Vagina (tissue), 2 donors: ENCODE data around the gene NUP42. TPM values are rescaled to one million over a fixed set of nuclear protein-coding genes. Genes with fewer than 3 reads are reported as not detected.

Experiments
- DNase-seq, 2 donors: peaks; one replicate each; pipeline ENCODE4 v3.0.0-alpha.2; 2017; ENCODE audit errors: extremely low spot score in 2 of 2
- H3K27ac ChIP-seq: fragments of 200-600 bp; sonication (generic); one replicate; pipeline ENCODE4 v1.5.1; 2019
- H3K27me3 ChIP-seq: fragments of 200-600 bp; sonication (generic); one replicate; pipeline ENCODE4 v1.5.1; 2019
- H3K36me3 ChIP-seq, 2 donors: fragments of 200-600 bp; sonication (generic); one replicate each; pipeline ENCODE4 v1.5.1; 2017 to 2019
- H3K4me1 ChIP-seq: fragments of 200-600 bp; sonication (generic); one replicate; pipeline ENCODE4 v1.5.1; 2019
- H3K4me3 ChIP-seq, 2 donors: fragments of 200-600 bp; sonication (generic); 1 replicate in 1 of 2; 2 replicates in 1 of 2; pipeline ENCODE4 v1.5.1; 2016 to 2019
- H3K9me3 ChIP-seq: fragments of 200-600 bp; sonication (generic); one replicate; pipeline ENCODE4 v1.5.1; 2019
- POLR2A ChIP-seq, 2 donors: fragments of 450-650 bp; IDR thresholded peaks; one replicate each; pipeline ENCODE4 v1.6.1; 2017; ENCODE audit warnings: antibody characterized with exemption in 2 of 2, mild to moderate bottlenecking in 2 of 2, moderate library complexity in 2 of 2
- POLR2AphosphoS5 ChIP-seq, 2 donors: sonication (generic); formaldehyde crosslinking; IDR thresholded peaks; one replicate each; pipeline ENCODE4 v1.9.0; 2017; ENCODE audit warnings: antibody characterized with exemption in 2 of 2, mild to moderate bottlenecking in 2 of 2, low read depth in 1 of 2; ENCODE audit not compliant: insufficient read depth in 1 of 2
- intact Hi-C: fragments of 100-400 bp; cut with DNase I; formaldehyde crosslinking; loops from one replicate; pipeline ENCODE4 v1.15.1; 2023
- total RNA-seq: library from RNA; depleted of rRNA; stranded (reverse); fragments of >200 nt; gene quantifications from one replicate; pipeline ENCODE4 v1.2.3, GENCODE V29; 2016
- TF ChIP-seq, protein P1 (sequence below), 3 experiments: fragments of 450-650 bp in 2 of 3; fragments of 200-600 bp in 1 of 3; sonication (generic) in 1 of 3; IDR thresholded peaks; one replicate each; pipeline ENCODE4 v1.5.1; 2017 to 2019; ENCODE audit warnings: antibody characterized with exemption in 3 of 3, mild to moderate bottlenecking in 2 of 3, moderate library complexity in 2 of 3

The NUP42 gene
- total RNA-seq, 1 donor from 2014 or later: 27.0 TPM

DNA sequence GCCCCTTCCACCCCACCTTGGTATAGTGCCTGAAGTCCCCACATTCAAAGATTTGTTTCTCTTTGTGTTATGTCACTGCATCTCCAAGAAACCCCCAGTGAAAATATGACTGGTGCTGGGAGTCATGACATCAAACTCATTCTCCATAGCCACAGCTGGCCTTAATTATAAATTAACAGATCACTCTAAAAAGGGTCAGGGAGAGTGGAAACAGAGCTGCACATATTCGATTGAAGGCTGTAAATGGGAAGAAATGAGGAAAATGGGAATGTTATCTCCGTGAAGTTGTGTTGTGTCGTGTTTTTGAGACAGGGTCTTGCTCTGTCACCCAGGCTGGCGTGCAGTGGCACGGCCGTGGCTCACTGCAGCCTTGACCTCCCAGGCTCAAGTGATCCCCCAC is 24.2 kb upstream of the NUP42 start:
- no peak overlapping the region for H3K4me3 ChIP-seq
- no peak overlapping the region for H3K27ac ChIP-seq
- no peaks in the 10 kb centered on the region for H3K9me3 ChIP-seq
- DNase-seq: no peak
- intact Hi-C loops: no loop called here
- H3K4me1 ChIP-seq: no peaks in the 10 kb centered on the region
- H3K36me3 ChIP-seq: no peaks in the 10 kb centered on the region
- TF ChIP-seq POLR2AphosphoS5 (IDR thresholded peaks at IDR 0.05; ENCODE audit: insufficient read depth in 1 of 2, low read depth in 1 of 2) (no peak), POLR2A (IDR thresholded peaks at IDR 0.05) (no peak)
- TF ChIP-seq, protein P1, sequence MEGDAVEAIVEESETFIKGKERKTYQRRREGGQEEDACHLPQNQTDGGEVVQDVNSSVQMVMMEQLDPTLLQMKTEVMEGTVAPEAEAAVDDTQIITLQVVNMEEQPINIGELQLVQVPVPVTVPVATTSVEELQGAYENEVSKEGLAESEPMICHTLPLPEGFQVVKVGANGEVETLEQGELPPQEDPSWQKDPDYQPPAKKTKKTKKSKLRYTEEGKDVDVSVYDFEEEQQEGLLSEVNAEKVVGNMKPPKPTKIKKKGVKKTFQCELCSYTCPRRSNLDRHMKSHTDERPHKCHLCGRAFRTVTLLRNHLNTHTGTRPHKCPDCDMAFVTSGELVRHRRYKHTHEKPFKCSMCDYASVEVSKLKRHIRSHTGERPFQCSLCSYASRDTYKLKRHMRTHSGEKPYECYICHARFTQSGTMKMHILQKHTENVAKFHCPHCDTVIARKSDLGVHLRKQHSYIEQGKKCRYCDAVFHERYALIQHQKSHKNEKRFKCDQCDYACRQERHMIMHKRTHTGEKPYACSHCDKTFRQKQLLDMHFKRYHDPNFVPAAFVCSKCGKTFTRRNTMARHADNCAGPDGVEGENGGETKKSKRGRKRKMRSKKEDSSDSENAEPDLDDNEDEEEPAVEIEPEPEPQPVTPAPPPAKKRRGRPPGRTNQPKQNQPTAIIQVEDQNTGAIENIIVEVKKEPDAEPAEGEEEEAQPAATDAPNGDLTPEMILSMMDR (IDR thresholded peaks at IDR 0.05): no peak
- no peaks in the 10 kb centered on the region for H3K27me3 ChIP-seq

DNA sequence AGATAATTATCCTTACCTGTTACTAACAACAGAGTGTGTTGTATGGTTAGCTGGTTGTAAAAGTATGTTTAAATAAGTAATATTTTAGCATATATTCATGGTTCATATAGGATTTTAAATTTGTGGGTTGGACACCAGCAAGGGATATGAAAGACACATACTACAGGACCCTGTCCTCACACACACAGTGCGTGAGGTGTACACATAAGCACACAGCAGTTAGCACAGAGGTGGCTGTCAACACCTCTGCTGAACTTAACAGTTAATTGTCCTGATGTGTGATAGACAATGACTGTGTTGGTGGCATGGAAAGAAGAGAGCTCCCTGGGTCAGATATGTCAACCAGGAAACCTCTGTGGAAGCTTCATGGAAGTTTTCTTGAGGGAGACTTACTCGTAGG is 23.3 kb upstream of the NUP42 start:
- Histone ChIP-seq H3K9me3 (no peaks in the 10 kb centered on the region), H3K4me1 (no peaks in the 10 kb centered on the region), H3K4me3 (no peak overlapping the region), H3K27ac (no peak overlapping the region), H3K36me3 (no peaks in the 10 kb centered on the region), H3K27me3 (no peaks in the 10 kb centered on the region)
- no peak for TF ChIP-seq POLR2A (IDR thresholded peaks at IDR 0.05)
- no peak for TF ChIP-seq POLR2AphosphoS5 (IDR thresholded peaks at IDR 0.05; ENCODE audit: insufficient read depth in 1 of 2, low read depth in 1 of 2)
- TF ChIP-seq, protein P1 (IDR thresholded peaks at IDR 0.05): no peak
- DNase-seq: no peak
- intact Hi-C loops: no loop called here

DNA sequence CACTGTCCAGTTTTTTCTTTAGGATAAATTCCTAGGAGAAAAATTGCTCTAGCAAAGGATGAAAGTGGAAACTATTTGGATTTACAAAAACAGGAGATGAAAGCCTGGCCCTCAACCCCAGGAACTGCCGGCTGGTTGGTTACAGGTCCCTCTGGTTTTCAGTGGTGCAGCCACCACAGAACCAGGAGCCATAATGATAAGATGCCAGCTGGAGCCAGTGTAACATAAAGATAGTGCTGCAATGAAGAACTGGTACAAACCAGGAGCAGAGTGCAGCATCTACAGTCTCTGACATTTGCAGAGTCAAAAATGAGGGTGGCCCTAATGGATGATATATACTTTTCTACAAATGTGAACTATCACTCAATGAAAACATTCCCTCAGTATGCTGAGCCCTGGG is 20.4 kb upstream of the NUP42 start:
- Histone ChIP-seq H3K4me3 (no peak overlapping the region), H3K9me3 (no peaks in the 10 kb centered on the region), H3K27me3 (no peaks in the 10 kb centered on the region), H3K4me1 (no peaks in the 10 kb centered on the region), H3K27ac (no peak overlapping the region), H3K36me3 (no peaks in the 10 kb centered on the region)
- intact Hi-C loops: no loop called here
- no peak for TF ChIP-seq POLR2A (IDR thresholded peaks at IDR 0.05)
- TF ChIP-seq, protein P1 (IDR thresholded peaks at IDR 0.05): no peak
- DNase-seq: no peak

DNA sequence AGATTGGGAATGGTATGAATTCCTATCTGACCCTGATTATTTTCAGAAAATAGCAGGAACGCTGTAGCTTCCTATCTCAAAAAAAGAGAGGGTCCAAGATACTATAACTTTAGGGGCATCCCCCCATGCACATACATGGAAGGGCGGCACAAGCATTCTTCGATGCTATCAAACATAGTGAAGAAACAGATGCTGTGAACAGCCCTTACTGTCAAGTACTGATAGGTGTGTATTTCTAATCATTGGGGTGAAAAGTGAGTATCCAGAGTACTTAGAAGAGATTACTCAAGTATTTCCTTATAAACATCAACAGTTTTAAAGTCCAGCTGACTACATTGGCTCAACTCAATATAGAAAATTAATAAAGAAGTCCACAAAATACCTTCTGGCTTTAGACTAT is 17.0 kb upstream of the NUP42 start:
- Histone ChIP-seq H3K9me3 (no peaks in the 10 kb centered on the region), H3K27ac (no peak overlapping the region), H3K27me3 (no peaks in the 10 kb centered on the region), H3K4me3 (no peak overlapping the region), H3K36me3 (peaks cover 0 to 14% of the 10 kb centered on the region in 2 donors), H3K4me1 (no peaks in the 10 kb centered on the region)
- intact Hi-C loops: no loop called here
- TF ChIP-seq, protein P1 (IDR thresholded peaks at IDR 0.05): no peak
- TF ChIP-seq POLR2AphosphoS5 (IDR thresholded peaks at IDR 0.05; ENCODE audit: insufficient read depth in 1 of 2, low read depth in 1 of 2) (no peak), POLR2A (IDR thresholded peaks at IDR 0.05) (no peak)
- DNase-seq: no peak

DNA sequence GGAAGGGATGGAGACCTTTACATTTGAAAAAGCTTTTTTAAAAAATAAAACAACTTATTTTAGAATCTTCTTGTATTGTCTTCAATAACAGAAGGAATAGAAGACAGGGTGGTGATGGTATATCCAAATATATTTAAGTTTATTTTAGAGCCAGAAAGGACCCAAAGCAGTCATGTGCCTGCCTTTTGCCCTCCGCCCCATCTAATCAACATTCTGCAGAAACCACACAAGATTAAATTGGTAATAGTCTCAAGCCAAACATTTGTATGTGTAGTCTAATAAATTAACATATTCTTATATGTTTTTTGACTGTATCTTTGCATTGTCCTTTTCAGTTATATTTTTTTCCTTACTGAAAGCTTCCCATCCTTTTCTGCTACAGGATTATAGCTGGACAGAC is 16.5 kb upstream of the NUP42 start:
- DNase-seq: no peak
- H3K27me3 ChIP-seq: no peaks in the 10 kb centered on the region
- no peak overlapping the region for H3K4me3 ChIP-seq
- H3K9me3 ChIP-seq: no peaks in the 10 kb centered on the region
- H3K4me1 ChIP-seq: no peaks in the 10 kb centered on the region
- TF ChIP-seq POLR2A (IDR thresholded peaks at IDR 0.05): no peak
- no peak for TF ChIP-seq POLR2AphosphoS5 (IDR thresholded peaks at IDR 0.05; ENCODE audit: insufficient read depth in 1 of 2, low read depth in 1 of 2)
- H3K27ac ChIP-seq: no peak overlapping the region
- H3K36me3 ChIP-seq: peaks cover 0 to 14% of the 10 kb centered on the region in 2 donors
- intact Hi-C loops: no loop called here

DNA sequence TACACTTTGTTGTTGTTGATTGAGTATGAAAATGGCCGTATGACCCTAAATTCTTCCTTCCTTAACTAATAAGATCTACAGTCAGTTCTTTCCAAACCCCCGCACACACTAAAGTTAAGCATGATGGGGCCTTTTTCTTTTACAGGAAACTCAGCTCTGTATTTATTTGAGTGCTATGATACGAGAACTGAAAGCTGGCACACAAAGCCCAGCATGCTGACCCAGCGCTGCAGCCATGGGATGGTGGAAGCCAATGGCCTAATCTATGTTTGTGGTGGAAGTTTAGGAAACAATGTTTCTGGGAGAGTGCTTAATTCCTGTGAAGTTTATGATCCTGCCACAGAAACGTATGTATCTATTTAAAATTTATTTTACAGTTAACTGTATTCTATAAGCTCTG is 14.2 kb upstream of the NUP42 start:
- DNase-seq: no peak
- no peak overlapping the region for H3K4me3 ChIP-seq
- no peaks in the 10 kb centered on the region for H3K4me1 ChIP-seq
- intact Hi-C loops: no loop called here
- H3K36me3 ChIP-seq: peaks cover 0 to 14% of the 10 kb centered on the region in 2 donors
- H3K9me3 ChIP-seq: no peaks in the 10 kb centered on the region
- no peak overlapping the region for H3K27ac ChIP-seq
- no peak for TF ChIP-seq POLR2A (IDR thresholded peaks at IDR 0.05)
- no peak for TF ChIP-seq POLR2AphosphoS5 (IDR thresholded peaks at IDR 0.05; ENCODE audit: insufficient read depth in 1 of 2, low read depth in 1 of 2)
- TF ChIP-seq, protein P1 (IDR thresholded peaks at IDR 0.05): no peak
- no peaks in the 10 kb centered on the region for H3K27me3 ChIP-seq
